Neural cell (in vitro differentiated cells): ENCODE measurements around the gene CDKN3.

Source experiments
- CTCF ChIP-seq: fragments of 450-650 bp; IDR thresholded peaks from 2 replicates; pipeline ENCODE4 v1.5.1; 2014; ENCODE audit warnings: antibody characterized with exemption, mild to moderate bottlenecking, moderate library complexity; ENCODE audit not compliant: poor library complexity, severe bottlenecking
- EP300 ChIP-seq: fragments of 450-650 bp; conservative IDR thresholded peaks from 2 replicates; pipeline ENCODE4 v1.6.1; 2014; ENCODE audit warnings: antibody characterized with exemption, mild to moderate bottlenecking, moderate library complexity; ENCODE audit not compliant: poor library complexity, severe bottlenecking
- EZH2 ChIP-seq: fragments of 200-600, 300-800 bp; shearing (Covaris generic), sonication (generic); IDR thresholded peaks from 2 replicates; pipeline ENCODE4 v1.6.1; 2014; ENCODE audit warnings: antibody characterized with exemption, low read length, borderline replicate concordance, mild to moderate bottlenecking; ENCODE audit not compliant: insufficient read depth, poor library complexity, severe bottlenecking
- MXI1 ChIP-seq: fragments of 450-650 bp; conservative IDR thresholded peaks from 2 replicates; pipeline ENCODE4 v1.6.1; 2014; ENCODE audit warnings: antibody characterized with exemption, mild to moderate bottlenecking; ENCODE audit not compliant: poor library complexity, severe bottlenecking
- POLR2AphosphoS5 ChIP-seq: IDR thresholded peaks from 2 replicates; pipeline ENCODE4 v1.6.1; 2012
- REST ChIP-seq: IDR thresholded peaks from 2 replicates; pipeline ENCODE4 v1.6.1; 2012; ENCODE audit warnings: borderline replicate concordance
- TAF1 ChIP-seq: IDR thresholded peaks from 2 replicates; pipeline ENCODE4 v1.6.1; 2012; ENCODE audit warnings: low read depth

- TF ChIP-seq REST (no peak), EP300 (no peak), CTCF (no peak), EZH2 (no peak), POLR2AphosphoS5 (no peak), MXI1 (no peak), TAF1 (no peak)
Measured at GRCh38 chr14:54362089-54362504, 34.7 kb upstream of the CDKN3 start.
